ENCODE data around the gene RUNX1.
A peak's percentile ranks its signal among the peaks of the same experiment; 100 is the strongest.

Gene RUNX1

GRCh38 chr21:35058058-35058457, 9.0 kb upstream of the RUNX1 start:
- no peak for DNase-seq

DNA sequence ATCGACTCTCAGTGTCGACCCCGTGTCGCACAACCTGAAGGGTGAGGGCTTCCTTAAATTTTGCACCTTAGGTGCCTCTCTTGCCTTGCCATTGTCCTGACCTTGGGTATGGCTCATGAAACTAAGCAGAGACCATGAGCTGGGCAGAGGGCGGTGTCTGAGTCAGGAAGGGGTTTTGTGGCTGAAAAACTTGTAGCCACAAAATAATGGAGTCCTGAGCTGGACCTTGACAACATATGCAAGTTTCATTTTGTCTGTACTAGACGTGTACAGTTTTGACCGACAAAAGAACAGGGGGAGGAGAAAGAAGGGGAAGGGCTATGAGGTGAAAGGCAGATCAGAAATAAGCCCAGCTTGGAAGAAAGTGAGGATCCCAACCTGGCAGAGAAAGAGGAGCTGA, 8.3 kb upstream of the RUNX1 start:
- DNase-seq: no peak

GRCh38 chr21:35053356-35054096, 4.4 kb upstream of the RUNX1 start:
- DNase-seq: no peak

DNA sequence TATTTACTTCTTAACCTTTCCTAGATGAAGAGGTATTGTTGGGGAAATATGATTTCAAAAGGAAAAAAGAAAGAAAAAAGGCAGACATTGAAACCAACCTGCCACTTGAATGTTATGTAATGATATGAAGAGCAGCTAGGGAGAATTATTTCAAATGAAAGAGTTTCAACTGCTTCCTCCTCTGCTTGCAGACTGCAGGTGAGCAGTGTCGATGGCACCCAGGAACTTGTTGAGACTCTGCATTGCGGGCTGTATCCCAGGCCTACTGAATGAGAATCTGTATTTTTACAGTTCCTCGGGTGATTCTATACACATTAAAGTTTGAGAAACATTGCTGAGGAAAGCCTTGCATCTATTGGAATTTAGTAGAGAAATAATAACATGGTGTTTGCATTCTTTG, 3.7 kb upstream of the RUNX1 start:
- no peak for DNase-seq

- peak; percentile 94 for DNase-seq
These were observed 2.3 kb upstream of the RUNX1 start for GRCh38 chr21:35051287-35051818.

DNA sequence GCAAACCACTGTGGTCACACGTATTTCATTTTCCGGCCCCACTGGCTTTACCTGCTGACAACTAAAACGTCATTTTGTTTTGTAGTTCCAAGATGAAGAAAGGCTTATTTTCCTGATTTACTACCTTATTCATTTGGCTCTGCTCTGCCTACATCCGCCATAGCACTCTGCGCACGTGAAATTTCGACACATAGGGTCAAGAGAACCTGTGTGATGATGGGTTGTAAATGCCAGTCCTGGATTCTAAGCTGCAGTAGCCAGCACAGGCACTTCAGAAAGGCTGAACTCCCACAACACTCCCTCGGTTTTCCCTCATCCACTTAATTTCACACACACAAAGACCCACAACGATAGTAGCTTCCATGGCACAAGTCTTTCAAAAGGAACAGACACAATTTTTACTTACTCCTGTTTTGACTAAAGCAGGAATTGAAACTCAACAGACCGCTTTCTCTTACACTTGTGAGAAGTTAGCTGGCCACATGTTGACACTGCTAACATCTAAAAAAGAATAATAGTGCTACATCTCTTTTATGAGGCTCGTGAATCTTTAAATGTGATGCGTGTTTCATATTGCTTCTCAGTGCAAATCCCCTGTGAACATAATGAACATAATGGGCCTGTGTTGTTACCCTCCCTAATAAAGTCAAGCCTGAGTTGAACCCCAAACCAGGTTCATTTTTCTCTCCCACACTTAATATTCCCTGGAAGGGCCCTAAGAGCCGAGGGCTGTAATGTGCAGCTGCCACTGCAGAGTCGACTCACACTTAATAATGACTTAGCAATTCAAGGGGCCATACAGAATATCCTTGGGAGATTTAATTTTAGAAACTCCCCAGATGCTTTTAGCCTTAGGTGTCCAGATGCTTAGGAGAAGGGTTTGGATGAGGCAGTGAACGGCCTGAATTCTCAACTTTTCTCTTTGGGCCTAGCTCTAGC, 1.5 kb upstream of the RUNX1 start:
- DNase-seq: peak; percentile 81

- DNase-seq: no peak
These were observed 910 bp downstream of the RUNX1 start for GRCh38 chr21:35048183-35048601.

GRCh38 chr21:35046880-35047229, 2.2 kb downstream of the RUNX1 start:
- no peak for DNase-seq

DNA sequence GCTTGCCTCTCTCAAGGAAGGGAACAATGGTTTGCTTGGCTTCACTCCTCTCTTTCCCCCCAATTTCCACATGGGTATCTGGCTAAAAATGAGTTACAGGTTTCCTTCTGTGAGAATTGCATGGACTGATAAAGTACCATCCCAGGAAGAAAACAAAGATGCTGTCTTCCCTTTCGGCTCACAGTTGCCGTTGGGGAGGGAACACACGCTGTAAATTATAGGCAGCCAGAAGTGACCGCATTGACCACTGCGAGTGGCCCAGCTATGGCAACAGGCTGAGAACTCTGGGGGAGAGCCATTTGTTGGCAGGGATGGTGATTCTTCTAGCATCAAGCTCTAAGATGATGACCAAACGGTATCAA, 2.9 kb downstream of the RUNX1 start:
- no peak for DNase-seq

- DNase-seq: no peak
These were observed 3.4 kb downstream of the RUNX1 start for GRCh38 chr21:35045542-35046262.

DNA sequence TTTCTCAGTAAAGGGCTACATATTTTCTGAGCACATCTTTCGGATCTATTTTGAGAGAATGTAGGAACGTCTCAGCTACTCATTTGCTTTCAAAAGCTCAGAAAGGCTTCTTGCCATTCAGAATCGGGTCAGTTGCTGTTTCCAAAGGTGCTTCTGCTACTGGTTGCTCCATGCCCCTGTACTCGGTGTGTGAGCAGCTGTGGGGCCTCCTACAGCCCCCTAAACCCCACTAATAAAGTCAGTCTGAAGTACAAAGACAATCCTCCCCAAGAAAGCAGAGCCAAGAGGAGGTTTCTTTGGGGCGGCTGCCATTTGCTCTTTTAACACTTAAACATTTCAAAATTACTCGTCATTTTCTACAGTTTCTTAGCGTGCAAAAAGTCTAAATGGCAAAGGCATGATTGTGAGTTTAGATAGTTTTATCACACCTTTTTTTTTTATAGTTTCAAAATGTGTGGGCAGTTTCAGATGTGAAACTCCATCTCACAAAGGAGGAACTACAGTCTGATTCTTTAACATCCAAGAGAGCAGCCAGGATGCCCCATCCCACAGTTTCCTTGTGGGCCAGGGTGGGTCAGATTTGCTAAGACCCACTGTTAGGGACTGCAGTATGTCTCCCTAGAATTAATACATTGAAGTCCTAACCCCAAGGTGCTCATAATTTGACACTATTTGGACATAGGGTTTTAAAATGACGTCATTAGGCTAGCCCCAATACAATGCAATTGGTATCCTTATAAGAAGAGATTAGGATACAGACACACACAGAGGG, 4.1 kb downstream of the RUNX1 start:
- DNase-seq: peak; percentile 41

GRCh38 chr21:35044128-35044527, 5.0 kb downstream of the RUNX1 start:
- no peak for DNase-seq

- no peak for DNase-seq
These were observed 5.6 kb downstream of the RUNX1 start for GRCh38 chr21:35043549-35043948.

- DNase-seq: no peak
These were observed 6.3 kb downstream of the RUNX1 start for GRCh38 chr21:35042836-35043235.

DNA sequence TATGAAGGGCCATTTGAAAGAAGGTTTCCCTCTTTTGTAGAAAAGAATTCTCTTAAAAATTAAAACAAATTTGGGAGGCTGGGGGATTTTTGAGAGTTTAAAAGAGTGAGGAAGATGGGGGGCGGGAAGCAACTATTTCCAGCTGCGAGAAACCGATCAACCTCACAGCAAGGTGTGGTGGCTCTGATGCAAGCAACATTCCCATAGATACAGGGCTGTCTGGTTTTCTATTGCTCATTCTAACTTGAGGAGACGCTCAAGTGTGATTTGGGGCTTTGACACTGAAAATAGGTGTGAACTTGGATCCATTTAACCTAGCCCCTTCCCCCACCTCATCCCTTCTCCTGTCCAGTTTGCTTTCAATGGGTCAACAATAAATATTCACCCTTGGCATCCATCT, 7.2 kb downstream of the RUNX1 start:
- no peak for DNase-seq

- DNase-seq: no peak
These were observed 8.0 kb downstream of the RUNX1 start for GRCh38 chr21:35041122-35041521.

- no peak for DNase-seq
These were observed 9.4 kb downstream of the RUNX1 start for GRCh38 chr21:35039595-35040289.

- DNase-seq: no peak
These were observed 10.3 kb downstream of the RUNX1 start for GRCh38 chr21:35038772-35039319.

DNA sequence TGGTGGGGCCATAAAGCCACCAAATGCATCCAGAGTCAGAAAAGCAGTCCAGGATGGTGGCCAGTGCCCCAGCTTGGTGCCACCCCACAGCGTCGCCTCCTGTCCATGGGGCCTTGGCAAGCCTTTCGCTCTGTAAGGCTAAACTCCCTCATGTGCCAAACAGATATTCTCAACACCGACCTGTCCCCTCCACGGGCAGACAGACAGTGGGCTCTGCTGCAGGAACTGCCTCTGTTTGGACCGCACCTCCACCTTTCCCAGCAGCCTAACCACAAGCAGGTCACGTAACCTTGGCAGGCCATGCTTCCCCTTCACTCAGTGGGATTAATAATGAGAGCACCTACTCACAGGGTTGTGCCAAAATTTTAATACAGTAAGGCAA, 11.7 kb downstream of the RUNX1 start:
- DNase-seq: no peak

DNA sequence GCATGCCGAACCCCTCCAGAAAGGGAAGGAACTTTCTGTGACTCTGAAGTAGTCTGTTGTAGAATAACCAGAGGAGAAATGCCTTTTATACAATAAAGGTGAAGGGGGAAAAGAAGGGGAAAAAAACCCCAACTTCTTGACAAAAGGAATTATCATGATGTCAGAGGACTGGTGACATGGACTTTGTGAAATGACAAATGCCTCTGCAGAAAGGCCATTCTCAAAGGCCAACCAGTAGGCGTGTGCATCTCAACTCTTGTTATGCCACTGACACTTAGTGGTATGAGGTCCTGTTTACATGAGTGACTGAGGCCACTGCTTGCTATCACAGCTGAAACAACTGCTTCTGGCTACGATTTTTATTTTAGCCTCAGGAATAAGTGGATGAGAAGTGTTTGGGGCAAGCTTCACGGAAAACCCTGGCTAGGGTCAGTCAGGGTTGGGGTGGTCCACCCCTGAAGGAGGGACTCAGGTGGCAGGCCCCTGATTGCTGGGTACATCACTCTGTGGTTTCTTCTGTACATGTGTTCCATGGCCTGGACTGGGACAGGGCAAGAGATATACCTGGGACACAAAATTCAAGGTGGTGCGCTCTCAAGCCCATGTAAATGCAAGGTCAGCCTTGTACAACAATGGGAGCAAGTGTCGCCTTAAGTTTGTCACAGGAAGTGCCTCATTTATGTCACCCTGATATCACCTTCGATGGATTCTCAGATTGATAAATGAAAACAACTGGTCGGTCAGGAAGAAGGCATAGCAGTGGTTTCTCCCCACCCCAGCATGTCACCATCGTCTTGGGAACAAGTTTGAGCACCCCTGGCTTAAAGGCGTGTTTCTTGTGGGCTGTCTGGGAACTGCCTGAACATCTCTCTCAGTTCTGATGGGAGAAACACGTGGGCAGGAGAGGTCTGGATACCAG, 12.4 kb downstream of the RUNX1 start:
- DNase-seq: peak; percentile 74

DNA sequence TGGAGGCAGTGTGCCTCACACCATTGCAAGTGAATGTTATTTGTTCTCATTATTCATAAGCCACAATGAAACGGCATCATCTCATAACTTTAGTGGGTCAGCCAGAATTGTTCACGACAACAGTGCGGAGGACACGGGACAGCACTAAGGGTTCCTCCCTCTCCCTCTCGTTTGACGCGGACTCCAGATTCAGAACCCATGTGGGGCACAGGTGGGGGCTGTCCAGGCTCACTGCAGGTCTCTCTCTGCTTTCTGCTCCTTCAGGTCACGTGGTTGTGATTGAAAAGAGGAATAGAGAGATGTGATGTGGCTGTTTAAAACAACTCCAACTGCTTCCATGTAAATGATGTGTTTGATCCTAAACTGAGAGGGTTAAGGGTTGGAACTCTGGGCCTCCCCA, 13.5 kb downstream of the RUNX1 start:
- no peak for DNase-seq
